SK-N-SH treated with all-trans-retinoic acid at 6 μM for 48 hours (cell line): ENCODE results near the gene FREM3.

Experiments used
- CSDC2 ChIP-seq: fragments of 250-450 bp; sonication (Bioruptor Pico); IDR thresholded peaks from 2 replicates; pipeline ENCODE4 v1.5.0; 2020; ENCODE audit warnings: mild to moderate bottlenecking, moderate library complexity
- ZFP3 ChIP-seq: fragments of 250-450 bp; sonication (Bioruptor Pico); IDR thresholded peaks from 2 replicates; pipeline ENCODE4 v1.5.0; 2020; ENCODE audit warnings: mild to moderate bottlenecking, moderate library complexity
- ZNF565 ChIP-seq: fragments of 450-650 bp; formaldehyde crosslinking; conservative IDR thresholded peaks from 2 replicates; pipeline ENCODE4 v1.5.0; 2020; ENCODE audit warnings: low read depth, mild to moderate bottlenecking, moderate library complexity
- TF ChIP-seq, protein P1 (sequence below): fragments of 250-450 bp; sonication (Bioruptor Pico); IDR thresholded peaks from 2 replicates; pipeline ENCODE4 v1.5.0; 2020; ENCODE audit warnings: mild to moderate bottlenecking, moderate library complexity
- TF ChIP-seq, protein P2 (sequence below): fragments of 250-450 bp; sonication (Bioruptor Pico); IDR thresholded peaks from 2 replicates; pipeline ENCODE4 v1.8.0; 2021; ENCODE audit warnings: low read depth, mild to moderate bottlenecking, moderate library complexity, borderline replicate concordance
- TF ChIP-seq, protein P3 (sequence below): fragments of 250-450 bp; sonication (Bioruptor Pico); IDR thresholded peaks from 2 replicates; pipeline ENCODE4 v1.5.1; 2020; ENCODE audit warnings: low read depth, mild to moderate bottlenecking, moderate library complexity
- TF ChIP-seq, protein P4 (sequence below): fragments of 250-450 bp; sonication (Bioruptor Pico); IDR thresholded peaks from 2 replicates; pipeline ENCODE4 v1.8.0; 2020; ENCODE audit warnings: mild to moderate bottlenecking, moderate library complexity, borderline replicate concordance

DNA sequence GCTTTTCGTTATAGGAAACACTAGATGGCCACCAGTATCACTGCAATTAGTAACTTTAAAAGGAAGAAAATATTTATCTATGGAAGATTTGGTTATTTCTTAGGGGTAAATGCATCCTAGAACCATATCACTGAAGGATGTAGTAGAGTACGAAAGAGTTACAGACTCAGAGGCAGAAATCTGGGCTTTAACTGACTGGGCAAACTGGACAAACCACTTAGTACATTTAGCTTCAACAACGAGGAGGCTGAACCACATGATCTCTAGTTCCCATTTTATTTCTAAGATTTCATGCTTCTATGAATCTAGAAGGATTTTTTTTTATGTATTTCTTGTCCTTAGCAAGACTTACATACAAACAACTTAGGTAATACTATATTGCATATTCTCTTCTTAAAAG lies 94.0 kb downstream of the FREM3 start:
- no peak for TF ChIP-seq ZNF565
- TF ChIP-seq, protein P1, sequence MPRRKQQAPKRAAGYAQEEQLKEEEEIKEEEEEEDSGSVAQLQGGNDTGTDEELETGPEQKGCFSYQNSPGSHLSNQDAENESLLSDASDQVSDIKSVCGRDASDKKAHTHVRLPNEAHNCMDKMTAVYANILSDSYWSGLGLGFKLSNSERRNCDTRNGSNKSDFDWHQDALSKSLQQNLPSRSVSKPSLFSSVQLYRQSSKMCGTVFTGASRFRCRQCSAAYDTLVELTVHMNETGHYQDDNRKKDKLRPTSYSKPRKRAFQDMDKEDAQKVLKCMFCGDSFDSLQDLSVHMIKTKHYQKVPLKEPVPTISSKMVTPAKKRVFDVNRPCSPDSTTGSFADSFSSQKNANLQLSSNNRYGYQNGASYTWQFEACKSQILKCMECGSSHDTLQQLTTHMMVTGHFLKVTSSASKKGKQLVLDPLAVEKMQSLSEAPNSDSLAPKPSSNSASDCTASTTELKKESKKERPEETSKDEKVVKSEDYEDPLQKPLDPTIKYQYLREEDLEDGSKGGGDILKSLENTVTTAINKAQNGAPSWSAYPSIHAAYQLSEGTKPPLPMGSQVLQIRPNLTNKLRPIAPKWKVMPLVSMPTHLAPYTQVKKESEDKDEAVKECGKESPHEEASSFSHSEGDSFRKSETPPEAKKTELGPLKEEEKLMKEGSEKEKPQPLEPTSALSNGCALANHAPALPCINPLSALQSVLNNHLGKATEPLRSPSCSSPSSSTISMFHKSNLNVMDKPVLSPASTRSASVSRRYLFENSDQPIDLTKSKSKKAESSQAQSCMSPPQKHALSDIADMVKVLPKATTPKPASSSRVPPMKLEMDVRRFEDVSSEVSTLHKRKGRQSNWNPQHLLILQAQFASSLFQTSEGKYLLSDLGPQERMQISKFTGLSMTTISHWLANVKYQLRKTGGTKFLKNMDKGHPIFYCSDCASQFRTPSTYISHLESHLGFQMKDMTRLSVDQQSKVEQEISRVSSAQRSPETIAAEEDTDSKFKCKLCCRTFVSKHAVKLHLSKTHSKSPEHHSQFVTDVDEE (CRISPR knock-in tag) = no peak
- TF ChIP-seq CSDC2 = no peak
- TF ChIP-seq, protein P2, sequence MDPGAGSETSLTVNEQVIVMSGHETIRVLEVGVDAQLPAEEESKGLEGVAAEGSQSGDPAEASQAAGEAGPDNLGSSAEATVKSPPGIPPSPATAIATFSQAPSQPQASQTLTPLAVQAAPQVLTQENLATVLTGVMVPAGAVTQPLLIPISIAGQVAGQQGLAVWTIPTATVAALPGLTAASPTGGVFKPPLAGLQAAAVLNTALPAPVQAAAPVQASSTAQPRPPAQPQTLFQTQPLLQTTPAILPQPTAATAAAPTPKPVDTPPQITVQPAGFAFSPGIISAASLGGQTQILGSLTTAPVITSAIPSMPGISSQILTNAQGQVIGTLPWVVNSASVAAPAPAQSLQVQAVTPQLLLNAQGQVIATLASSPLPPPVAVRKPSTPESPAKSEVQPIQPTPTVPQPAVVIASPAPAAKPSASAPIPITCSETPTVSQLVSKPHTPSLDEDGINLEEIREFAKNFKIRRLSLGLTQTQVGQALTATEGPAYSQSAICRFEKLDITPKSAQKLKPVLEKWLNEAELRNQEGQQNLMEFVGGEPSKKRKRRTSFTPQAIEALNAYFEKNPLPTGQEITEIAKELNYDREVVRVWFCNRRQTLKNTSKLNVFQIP (CRISPR knock-in tag) = no peak
- TF ChIP-seq, protein P3, sequence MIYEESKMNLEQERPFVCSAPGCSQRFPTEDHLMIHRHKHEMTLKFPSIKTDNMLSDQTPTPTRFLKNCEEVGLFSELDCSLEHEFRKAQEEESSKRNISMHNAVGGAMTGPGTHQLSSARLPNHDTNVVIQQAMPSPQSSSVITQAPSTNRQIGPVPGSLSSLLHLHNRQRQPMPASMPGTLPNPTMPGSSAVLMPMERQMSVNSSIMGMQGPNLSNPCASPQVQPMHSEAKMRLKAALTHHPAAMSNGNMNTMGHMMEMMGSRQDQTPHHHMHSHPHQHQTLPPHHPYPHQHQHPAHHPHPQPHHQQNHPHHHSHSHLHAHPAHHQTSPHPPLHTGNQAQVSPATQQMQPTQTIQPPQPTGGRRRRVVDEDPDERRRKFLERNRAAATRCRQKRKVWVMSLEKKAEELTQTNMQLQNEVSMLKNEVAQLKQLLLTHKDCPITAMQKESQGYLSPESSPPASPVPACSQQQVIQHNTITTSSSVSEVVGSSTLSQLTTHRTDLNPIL (CRISPR knock-in tag) = no peak
- TF ChIP-seq ZFP3 (CRISPR knock-in tag) = no peak
- TF ChIP-seq, protein P4, sequence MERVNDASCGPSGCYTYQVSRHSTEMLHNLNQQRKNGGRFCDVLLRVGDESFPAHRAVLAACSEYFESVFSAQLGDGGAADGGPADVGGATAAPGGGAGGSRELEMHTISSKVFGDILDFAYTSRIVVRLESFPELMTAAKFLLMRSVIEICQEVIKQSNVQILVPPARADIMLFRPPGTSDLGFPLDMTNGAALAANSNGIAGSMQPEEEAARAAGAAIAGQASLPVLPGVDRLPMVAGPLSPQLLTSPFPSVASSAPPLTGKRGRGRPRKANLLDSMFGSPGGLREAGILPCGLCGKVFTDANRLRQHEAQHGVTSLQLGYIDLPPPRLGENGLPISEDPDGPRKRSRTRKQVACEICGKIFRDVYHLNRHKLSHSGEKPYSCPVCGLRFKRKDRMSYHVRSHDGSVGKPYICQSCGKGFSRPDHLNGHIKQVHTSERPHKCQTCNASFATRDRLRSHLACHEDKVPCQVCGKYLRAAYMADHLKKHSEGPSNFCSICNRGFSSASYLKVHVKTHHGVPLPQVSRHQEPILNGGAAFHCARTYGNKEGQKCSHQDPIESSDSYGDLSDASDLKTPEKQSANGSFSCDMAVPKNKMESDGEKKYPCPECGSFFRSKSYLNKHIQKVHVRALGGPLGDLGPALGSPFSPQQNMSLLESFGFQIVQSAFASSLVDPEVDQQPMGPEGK = no peak
